ENCODE results near the gene ZNF502.

The ZNF502 gene

DNA sequence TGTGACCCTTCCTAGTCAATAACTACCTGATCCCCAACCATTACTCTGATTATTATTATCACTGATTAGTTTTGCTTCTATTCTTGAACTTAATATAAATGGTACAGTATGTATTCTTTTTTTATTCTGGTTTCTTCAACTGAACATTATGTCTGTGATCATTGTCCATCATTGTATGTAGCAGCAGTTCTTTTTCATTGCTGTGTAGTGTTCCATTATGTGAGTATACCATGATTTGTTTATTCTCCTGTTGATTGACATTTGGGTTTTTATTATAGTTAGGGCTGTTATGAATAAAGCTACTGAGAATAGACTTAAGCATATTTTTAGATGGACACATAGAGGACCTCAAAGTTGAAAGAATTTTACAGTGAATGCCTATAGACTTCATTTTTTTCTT lies 51.8 kb downstream of the ZNF502 start:
- no peak for DNase-seq (ENCODE audit: low read depth in 1 of 2, low spot score in 1 of 2)

GRCh38 chr3:44771424-44772098 lies 59.1 kb downstream of the ZNF502 start:
- DNase-seq (ENCODE audit: low read depth in 1 of 2, low spot score in 1 of 2), result no peak

- no peak for DNase-seq (ENCODE audit: low read depth in 1 of 2, low spot score in 1 of 2)
These were observed 59.6 kb downstream of the ZNF502 start for GRCh38 chr3:44772099-44772442.
